H4 (cell line): ENCODE data around the gene FCN1. TPM values are rescaled to one million over a fixed set of nuclear protein-coding genes. Genes with fewer than 3 reads are reported as not detected.

Experiments
- total RNA-seq: library from RNA; depleted of rRNA; stranded (reverse); fragments of >200 nt; shearing (Covaris generic); gene quantifications from 2 replicates; pipeline ENCODE4 v1.2.3, GENCODE V29; 2014; rRNA removed

Gene FCN1
- total RNA-seq, 1 experiment from 2014 or later = not detected

Other genes with a start within 250 kb of the FCN1 start
- gene FCN2, start 37.1 kb downstream of the FCN1 start, total RNA-seq = not detected in 2 replicates
- gene OLFM1, start 169.8 kb upstream of the FCN1 start, total RNA-seq = 34.9 and 50.8 TPM in 2 replicates